BLaER1 (cell line): ENCODE data around the gene MMS19.

Experiments
- H3K27ac ChIP-seq: shearing (Covaris generic); formaldehyde crosslinking; 2 replicates; pipeline ENCODE4 v1.8.1; 2022
- H3K27me3 ChIP-seq: shearing (Covaris generic); formaldehyde crosslinking; 2 replicates; pipeline ENCODE4 v1.8.1; 2022
- H3K36me3 ChIP-seq: shearing (Covaris generic); formaldehyde crosslinking; 2 replicates; pipeline ENCODE4 v1.8.1; 2022
- H3K4me1 ChIP-seq: shearing (Covaris generic); formaldehyde crosslinking; 2 replicates; pipeline ENCODE4 v1.8.1; 2022
- H3K4me2 ChIP-seq: shearing (Covaris generic); formaldehyde crosslinking; 2 replicates; pipeline ENCODE4 v1.8.1; 2022
- H3K4me3 ChIP-seq: shearing (Covaris generic); formaldehyde crosslinking; 2 replicates; pipeline ENCODE4 v1.8.1; 2022
- H3K9ac ChIP-seq: shearing (Covaris generic); formaldehyde crosslinking; 2 replicates; pipeline ENCODE4 v1.8.1; 2022
- H3K9me3 ChIP-seq: shearing (Covaris generic); formaldehyde crosslinking; 2 replicates; pipeline ENCODE4 v1.8.1; 2022
- H4K20me1 ChIP-seq: shearing (Covaris generic); formaldehyde crosslinking; 2 replicates; pipeline ENCODE4 v1.8.1; 2022
- Cebpa-rat ChIP-seq: shearing (Covaris generic); IDR thresholded peaks from 2 replicates; pipeline ENCODE4 v1.8.1; 2022

The MMS19 gene

GRCh38 chr10:97408496-97408992, 89.7 kb downstream of the MMS19 start:
- H3K4me2 ChIP-seq = no peak overlapping the region
- no peaks in the 10 kb centered on the region for H4K20me1 ChIP-seq
- no peaks in the 10 kb centered on the region for H3K9me3 ChIP-seq
- H3K27ac ChIP-seq = no peak overlapping the region
- no peak overlapping the region for H3K4me3 ChIP-seq
- H3K4me1 ChIP-seq = peaks cover 31% of the 10 kb centered on the region
- H3K36me3 ChIP-seq = no peaks in the 10 kb centered on the region
- TF ChIP-seq Cebpa-rat = no peak
- H3K9ac ChIP-seq = no peak overlapping the region
- no peaks in the 10 kb centered on the region for H3K27me3 ChIP-seq
